ENCODE measurements around the gene TIPIN.
"Not testable (repeated sequence)": the region's sequence is repeated elsewhere in the genome, so short reads cannot be mapped to it uniquely, and the experiment has no call there.

DNA sequence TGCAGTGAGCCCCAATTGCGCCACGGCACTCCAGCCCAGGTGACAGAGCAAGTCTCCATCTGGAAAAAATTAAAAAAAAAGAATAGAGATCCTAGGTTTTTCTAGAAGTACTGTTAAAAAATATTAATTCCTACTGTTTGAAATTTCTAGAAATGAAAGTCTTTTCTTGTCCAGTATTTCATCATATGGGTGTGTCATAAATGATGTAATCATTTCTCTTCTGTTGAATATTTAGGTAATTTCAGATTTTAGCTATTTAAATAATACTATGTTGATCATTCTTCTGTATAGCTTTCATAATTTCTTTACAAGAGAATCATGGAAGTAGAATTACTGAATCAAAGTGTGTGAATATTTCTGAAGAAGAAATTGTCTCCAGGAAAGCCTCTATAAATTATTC is 24.9 kb upstream of the TIPIN start:
- TF ChIP-seq, protein P1, sequence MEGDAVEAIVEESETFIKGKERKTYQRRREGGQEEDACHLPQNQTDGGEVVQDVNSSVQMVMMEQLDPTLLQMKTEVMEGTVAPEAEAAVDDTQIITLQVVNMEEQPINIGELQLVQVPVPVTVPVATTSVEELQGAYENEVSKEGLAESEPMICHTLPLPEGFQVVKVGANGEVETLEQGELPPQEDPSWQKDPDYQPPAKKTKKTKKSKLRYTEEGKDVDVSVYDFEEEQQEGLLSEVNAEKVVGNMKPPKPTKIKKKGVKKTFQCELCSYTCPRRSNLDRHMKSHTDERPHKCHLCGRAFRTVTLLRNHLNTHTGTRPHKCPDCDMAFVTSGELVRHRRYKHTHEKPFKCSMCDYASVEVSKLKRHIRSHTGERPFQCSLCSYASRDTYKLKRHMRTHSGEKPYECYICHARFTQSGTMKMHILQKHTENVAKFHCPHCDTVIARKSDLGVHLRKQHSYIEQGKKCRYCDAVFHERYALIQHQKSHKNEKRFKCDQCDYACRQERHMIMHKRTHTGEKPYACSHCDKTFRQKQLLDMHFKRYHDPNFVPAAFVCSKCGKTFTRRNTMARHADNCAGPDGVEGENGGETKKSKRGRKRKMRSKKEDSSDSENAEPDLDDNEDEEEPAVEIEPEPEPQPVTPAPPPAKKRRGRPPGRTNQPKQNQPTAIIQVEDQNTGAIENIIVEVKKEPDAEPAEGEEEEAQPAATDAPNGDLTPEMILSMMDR (IDR thresholded peaks at IDR 0.05): not testable (repeated sequence)
- TF ChIP-seq POLR2A (IDR thresholded peaks at IDR 0.05): not testable (repeated sequence)

All from prostate gland (tissue), 2 donors.